ENCODE results near the gene SLC22A23. TPM values are rescaled to one million over a fixed set of nuclear protein-coding genes. Genes with fewer than 3 reads are reported as not detected.

Gene SLC22A23
- total RNA-seq, 1 donor from 2014 or later: 14.6 TPM

DNA sequence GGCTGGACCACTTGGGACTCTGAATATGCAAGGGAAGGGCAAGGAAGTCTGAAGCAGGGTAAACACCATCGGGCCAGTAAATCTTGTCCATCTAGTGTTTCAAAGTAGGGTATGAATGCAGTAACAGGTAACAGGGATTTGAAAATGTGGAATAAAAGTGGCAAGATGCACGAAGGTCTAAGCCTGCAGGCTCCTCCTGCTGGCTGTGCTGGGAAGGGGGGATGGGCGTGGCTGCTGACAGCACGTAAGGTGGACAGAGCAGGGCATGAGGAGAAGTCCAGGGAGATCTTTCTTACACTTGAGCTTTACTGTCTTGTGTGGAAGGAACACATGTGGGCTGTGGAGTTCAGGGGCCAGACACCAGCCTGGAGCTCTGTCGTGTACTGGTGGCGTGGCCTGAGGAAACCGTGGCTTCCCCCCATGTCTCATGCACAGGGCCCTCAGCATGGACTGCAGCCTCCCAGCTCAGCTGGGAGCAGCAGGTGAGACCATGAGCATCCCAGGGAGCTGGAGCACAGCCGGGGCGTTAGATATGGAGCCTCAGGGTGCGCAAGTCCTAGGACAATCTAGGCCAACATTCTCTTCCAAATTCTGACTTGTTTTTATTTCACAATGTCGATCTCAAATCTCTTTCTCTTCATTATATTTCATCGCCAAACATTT, 84.5 kb downstream of the SLC22A23 start:
- TF ChIP-seq, protein P1, sequence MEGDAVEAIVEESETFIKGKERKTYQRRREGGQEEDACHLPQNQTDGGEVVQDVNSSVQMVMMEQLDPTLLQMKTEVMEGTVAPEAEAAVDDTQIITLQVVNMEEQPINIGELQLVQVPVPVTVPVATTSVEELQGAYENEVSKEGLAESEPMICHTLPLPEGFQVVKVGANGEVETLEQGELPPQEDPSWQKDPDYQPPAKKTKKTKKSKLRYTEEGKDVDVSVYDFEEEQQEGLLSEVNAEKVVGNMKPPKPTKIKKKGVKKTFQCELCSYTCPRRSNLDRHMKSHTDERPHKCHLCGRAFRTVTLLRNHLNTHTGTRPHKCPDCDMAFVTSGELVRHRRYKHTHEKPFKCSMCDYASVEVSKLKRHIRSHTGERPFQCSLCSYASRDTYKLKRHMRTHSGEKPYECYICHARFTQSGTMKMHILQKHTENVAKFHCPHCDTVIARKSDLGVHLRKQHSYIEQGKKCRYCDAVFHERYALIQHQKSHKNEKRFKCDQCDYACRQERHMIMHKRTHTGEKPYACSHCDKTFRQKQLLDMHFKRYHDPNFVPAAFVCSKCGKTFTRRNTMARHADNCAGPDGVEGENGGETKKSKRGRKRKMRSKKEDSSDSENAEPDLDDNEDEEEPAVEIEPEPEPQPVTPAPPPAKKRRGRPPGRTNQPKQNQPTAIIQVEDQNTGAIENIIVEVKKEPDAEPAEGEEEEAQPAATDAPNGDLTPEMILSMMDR (conservative IDR thresholded peaks at IDR 0.05): peak; percentile 25
- DNase-seq (ENCODE audit: low read depth, low spot score): no peak
- H3K36me3 Mint-ChIP-seq (ENCODE audit: low read depth): peaks cover 2% of the 10 kb centered on the region
- H3K9me3 Mint-ChIP-seq: no peaks in the 10 kb centered on the region
- no peak overlapping the region for H3K4me3 Mint-ChIP-seq
- no peaks in the 10 kb centered on the region for H3K27me3 Mint-ChIP-seq (ENCODE audit: low read depth)
- peak overlapping the region; percentile 15 for H3K27ac Mint-ChIP-seq (ENCODE audit: unreplicated experiment)
- H3K4me1 Mint-ChIP-seq: peaks cover 38% of the 10 kb centered on the region

DNA sequence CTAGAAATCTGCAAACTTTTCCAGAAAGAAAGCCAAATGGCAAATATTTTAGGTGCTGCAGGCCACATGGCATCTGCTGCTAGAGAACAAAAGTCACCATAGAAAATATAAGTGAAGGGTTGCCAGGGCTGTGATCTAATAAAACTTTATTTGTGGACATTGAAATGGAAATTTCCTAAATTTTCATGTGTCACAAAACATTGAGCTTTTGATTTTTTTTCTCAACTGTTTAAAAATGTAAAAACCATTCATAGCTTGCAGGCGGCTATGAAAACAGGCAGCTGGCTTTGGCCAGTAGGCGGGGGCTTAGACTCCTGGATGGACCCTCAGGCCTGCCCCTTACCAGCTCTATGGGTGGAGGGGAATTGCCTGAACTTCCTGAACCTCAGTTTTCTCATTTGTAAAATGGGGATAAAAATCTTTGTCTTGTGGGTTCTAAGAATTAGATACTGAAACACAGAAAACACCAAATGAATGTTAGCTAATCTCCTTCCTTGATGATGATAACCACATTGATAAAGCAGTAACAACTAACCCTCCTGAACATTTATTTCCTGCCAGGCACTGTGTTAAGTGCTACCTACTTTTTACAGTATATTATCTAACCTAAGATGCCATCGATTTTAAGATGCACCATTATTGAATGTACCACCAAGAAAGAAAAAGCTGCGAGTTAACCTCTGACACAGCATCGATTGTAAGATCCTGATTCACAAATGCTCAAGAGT, 85.5 kb downstream of the SLC22A23 start:
- H3K27me3 Mint-ChIP-seq (ENCODE audit: low read depth): no peaks in the 10 kb centered on the region
- H3K27ac Mint-ChIP-seq (ENCODE audit: unreplicated experiment): no peak overlapping the region
- TF ChIP-seq, protein P1 (conservative IDR thresholded peaks at IDR 0.05): no peak
- H3K4me3 Mint-ChIP-seq: no peak overlapping the region
- no peaks in the 10 kb centered on the region for H3K9me3 Mint-ChIP-seq
- H3K36me3 Mint-ChIP-seq (ENCODE audit: low read depth): no peaks in the 10 kb centered on the region
- peaks cover 31% of the 10 kb centered on the region for H3K4me1 Mint-ChIP-seq
- DNase-seq (ENCODE audit: low read depth, low spot score): no peak

DNA sequence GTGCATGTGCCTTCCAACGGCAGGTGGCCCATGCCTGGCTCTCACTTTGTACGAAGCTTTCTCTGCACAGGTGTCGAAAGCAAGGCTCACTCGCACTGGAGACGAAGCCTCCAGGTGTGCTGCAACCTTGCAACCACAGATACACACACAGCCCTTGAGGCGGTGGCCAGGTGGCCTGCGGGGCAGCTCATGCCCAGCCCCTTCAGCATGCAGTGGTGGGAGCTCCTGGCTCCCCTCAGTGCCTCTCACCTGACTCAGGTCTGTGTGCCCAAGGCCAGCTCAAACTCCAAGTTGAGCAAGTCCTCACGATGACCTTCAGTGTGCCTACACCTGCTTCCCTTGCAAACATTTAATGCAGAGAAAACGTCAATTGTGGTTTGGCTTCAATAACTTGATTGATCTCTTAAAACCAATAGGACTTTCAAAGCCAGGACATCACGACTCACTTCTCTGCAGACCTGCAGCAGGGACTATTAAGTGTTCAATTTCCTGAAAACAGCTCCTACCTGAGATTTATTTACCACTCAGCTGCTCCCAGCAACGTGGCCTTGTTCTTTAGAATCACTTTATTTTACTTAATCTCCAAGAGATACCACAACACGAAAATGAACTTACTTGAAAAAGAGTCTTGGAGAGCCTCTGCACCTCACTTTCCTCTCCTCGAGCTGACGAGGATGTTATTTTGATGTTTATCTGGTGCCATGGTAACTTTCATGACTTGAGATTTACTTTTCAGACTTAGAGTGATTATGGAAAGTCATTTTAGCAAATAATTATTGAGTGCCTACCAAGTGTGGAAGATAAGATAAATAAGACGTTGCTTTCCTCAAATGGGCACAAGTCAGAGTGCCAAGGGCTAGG, 86.3 kb downstream of the SLC22A23 start:
- no peak overlapping the region for H3K27ac Mint-ChIP-seq (ENCODE audit: unreplicated experiment)
- no peaks in the 10 kb centered on the region for H3K27me3 Mint-ChIP-seq (ENCODE audit: low read depth)
- DNase-seq (ENCODE audit: low read depth, low spot score): no peak
- no peak overlapping the region for H3K4me3 Mint-ChIP-seq
- peaks cover 24% of the 10 kb centered on the region for H3K4me1 Mint-ChIP-seq
- H3K9me3 Mint-ChIP-seq: no peaks in the 10 kb centered on the region
- no peaks in the 10 kb centered on the region for H3K36me3 Mint-ChIP-seq (ENCODE audit: low read depth)
- TF ChIP-seq, protein P1 (conservative IDR thresholded peaks at IDR 0.05): no peak

DNA sequence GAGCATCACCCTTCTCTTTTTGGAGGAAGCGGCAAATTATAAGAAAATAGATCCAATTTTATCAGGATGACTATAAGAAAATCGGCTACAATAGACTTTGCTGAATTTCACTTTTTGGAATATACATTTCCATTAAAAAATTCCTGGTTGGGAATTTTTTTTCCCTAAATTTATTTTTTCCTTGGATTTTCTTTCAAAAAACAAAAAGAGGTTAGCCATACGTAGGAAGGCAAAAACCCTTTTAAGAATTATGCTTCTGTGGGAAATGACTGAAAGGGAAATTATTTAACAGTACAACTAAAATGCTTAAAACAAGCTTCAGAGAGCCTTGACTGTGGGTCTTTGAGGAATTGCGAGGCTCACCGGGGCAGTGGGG, 86.9 kb downstream of the SLC22A23 start:
- H3K36me3 Mint-ChIP-seq (ENCODE audit: low read depth): no peaks in the 10 kb centered on the region
- TF ChIP-seq, protein P1 (conservative IDR thresholded peaks at IDR 0.05): no peak
- H3K4me3 Mint-ChIP-seq: no peak overlapping the region
- DNase-seq (ENCODE audit: low read depth, low spot score): no peak
- H3K27me3 Mint-ChIP-seq (ENCODE audit: low read depth): no peaks in the 10 kb centered on the region
- H3K4me1 Mint-ChIP-seq: peaks cover 21% of the 10 kb centered on the region
- H3K9me3 Mint-ChIP-seq: no peaks in the 10 kb centered on the region
- no peak overlapping the region for H3K27ac Mint-ChIP-seq (ENCODE audit: unreplicated experiment)

DNA sequence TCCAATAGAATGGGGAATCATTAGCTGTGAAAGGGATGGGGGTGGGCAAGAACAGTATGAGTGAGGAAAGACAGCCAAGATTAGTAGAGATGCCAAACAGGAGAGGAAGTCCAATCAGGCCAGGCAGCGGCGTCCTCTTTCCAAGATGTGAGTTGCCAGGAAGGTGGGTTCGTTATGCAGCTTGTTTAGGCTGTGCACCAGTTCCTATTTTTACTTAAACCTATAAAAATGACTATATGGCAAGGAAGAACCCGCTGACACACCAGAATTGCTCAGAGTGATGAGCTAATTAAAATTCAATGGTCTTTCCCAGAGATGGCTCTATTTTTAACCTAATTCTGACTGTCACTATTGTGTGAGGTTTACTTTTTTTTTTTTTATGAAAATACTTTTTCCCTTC, 88.2 kb downstream of the SLC22A23 start:
- Mint-ChIP-seq H3K36me3 (ENCODE audit: low read depth) (no peaks in the 10 kb centered on the region), H3K4me1 (peaks cover 16% of the 10 kb centered on the region), H3K27me3 (ENCODE audit: low read depth) (no peaks in the 10 kb centered on the region), H3K4me3 (no peak overlapping the region), H3K9me3 (no peaks in the 10 kb centered on the region), H3K27ac (ENCODE audit: unreplicated experiment) (no peak overlapping the region)
- no peak for DNase-seq (ENCODE audit: low read depth, low spot score)
- TF ChIP-seq, protein P1 (conservative IDR thresholded peaks at IDR 0.05): no peak
